ENCODE results near the gene LIAS. TPM values are rescaled to one million over a fixed set of nuclear protein-coding genes. Genes with fewer than 3 reads are reported as not detected.

Gene LIAS
- total RNA-seq, 2 experiments from 2014 or later = 10.0 to 10.1 TPM

DNA sequence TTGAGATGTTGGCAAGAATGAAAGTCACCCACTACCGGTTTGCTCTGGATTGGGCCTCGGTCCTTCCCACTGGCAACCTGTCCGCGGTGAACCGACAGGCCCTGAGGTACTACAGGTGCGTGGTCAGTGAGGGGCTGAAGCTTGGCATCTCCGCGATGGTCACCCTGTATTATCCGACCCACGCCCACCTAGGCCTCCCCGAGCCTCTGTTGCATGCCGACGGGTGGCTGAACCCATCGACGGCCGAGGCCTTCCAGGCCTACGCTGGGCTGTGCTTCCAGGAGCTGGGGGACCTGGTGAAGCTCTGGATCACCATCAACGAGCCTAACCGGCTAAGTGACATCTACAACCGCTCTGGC, 12.4 kb upstream of the LIAS start:
- intact Hi-C loops (cut with DNase I, micrococcal nuclease) = loop anchor here in 1 of 2 experiments (5.0 kb wide), 1 partner anchor 259 kb away; no protein-coding TSS in a partner anchor
- Histone ChIP-seq H3K27me3 (ENCODE audit: control insufficient read depth in 1 of 2, insufficient read depth in 2 of 2, low read length in 2 of 2) (no peaks in the 10 kb centered on the region), H3K4me3 (ENCODE audit: low read length) (peak overlapping the region; percentile 53), H3K4me1 (ENCODE audit: insufficient read depth, low read length) (peaks cover 12% of the 10 kb centered on the region), H3K36me3 (ENCODE audit: insufficient read depth, low read length) (peaks cover 7% of the 10 kb centered on the region), H3K27ac (ENCODE audit: low read depth in 1 of 2, low read length in 2 of 2) (no peak overlapping the region), H3K9me3 (ENCODE audit: control insufficient read depth in 1 of 2, insufficient read depth in 1 of 2, low read length in 2 of 2) (peaks cover 0 to 5% of the 10 kb centered on the region in 2 experiments)
- Mint-ChIP-seq H3K4me1 (ENCODE audit: low read depth) (peaks cover 9% of the 10 kb centered on the region), H3K36me3 (ENCODE audit: low read depth) (peaks cover 18% of the 10 kb centered on the region), H3K27me3 (no peaks in the 10 kb centered on the region), H3K4me3 (peak overlapping the region; percentile 76), H3K27ac (no peak overlapping the region), H3K9me3 (no peaks in the 10 kb centered on the region)
- ChIA-PET POLR2A (interaction anchor here (4.5 kb wide), 1 partner anchor 12 kb away, joined by 42 read pairs; the partner anchor contains the start of genes LIAS and RPL9), CTCF (no interaction called here)
- DNase-seq = peak in 1 of 14 experiments; percentile 1
- ATAC-seq (ENCODE audit: poor library complexity) = no peak
- no peak for TF ChIP-seq CTCF (IDR thresholded peaks at IDR 0.05)

DNA sequence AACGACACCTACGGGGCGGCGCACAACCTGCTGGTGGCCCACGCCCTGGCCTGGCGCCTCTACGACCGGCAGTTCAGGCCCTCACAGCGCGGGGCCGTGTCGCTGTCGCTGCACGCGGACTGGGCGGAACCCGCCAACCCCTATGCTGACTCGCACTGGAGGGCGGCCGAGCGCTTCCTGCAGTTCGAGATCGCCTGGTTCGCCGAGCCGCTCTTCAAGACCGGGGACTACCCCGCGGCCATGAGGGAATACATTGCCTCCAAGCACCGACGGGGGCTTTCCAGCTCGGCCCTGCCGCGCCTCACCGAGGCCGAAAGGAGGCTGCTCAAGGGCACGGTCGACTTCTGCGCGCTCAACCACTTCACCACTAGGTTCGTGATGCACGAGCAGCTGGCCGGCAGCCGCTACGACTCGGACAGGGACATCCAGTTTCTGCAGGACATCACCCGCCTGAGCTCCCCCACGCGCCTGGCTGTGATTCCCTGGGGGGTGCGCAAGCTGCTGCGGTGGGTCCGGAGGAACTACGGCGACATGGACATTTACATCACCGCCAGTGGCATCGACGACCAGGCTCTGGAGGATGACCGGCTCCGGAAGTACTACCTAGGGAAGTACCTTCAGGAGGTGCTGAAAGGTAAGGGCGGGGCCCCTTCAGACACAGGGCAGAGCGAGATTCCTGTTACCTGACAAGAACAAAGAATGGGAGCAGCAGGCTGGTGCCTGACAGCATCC, 11.8 kb upstream of the LIAS start:
- peak; percentile 86 for ATAC-seq (ENCODE audit: poor library complexity)
- peaks cover 24% of the 10 kb centered on the region for H3K36me3 Mint-ChIP-seq (ENCODE audit: low read depth)
- Histone ChIP-seq H3K9me3 (ENCODE audit: control insufficient read depth in 1 of 2, insufficient read depth in 1 of 2, low read length in 2 of 2) (peaks cover 0 to 5% of the 10 kb centered on the region in 2 experiments), H3K27me3 (ENCODE audit: control insufficient read depth in 1 of 2, insufficient read depth in 2 of 2, low read length in 2 of 2) (no peaks in the 10 kb centered on the region), H3K36me3 (ENCODE audit: insufficient read depth, low read length) (peaks cover 12% of the 10 kb centered on the region), H3K4me3 (ENCODE audit: low read length) (peak overlapping the region; percentile 53), H3K4me1 (ENCODE audit: insufficient read depth, low read length) (peaks cover 12% of the 10 kb centered on the region), H3K27ac (ENCODE audit: low read depth in 1 of 2, low read length in 2 of 2) (no peak overlapping the region)
- peak overlapping the region; percentile 76 for H3K4me3 Mint-ChIP-seq
- H3K9me3 Mint-ChIP-seq = no peaks in the 10 kb centered on the region
- intact Hi-C loops (cut with DNase I, micrococcal nuclease) = loop anchor here in 1 of 2 experiments (5.0 kb wide), 1 partner anchor 260 kb away; no protein-coding TSS in a partner anchor
- H3K4me1 Mint-ChIP-seq (ENCODE audit: low read depth) = peaks cover 9% of the 10 kb centered on the region
- ChIA-PET CTCF (no interaction called here), POLR2A (interaction anchor here (0.7 to 4.5 kb wide), 2 partner anchors 11 to 395 kb away, joined by 3 to 42 read pairs; partner anchors contain the start of genes LIAS and RPL9)
- peak in 13 of 14 experiments; percentile 4 to 82 (median 34) for DNase-seq
- TF ChIP-seq CTCF (IDR thresholded peaks at IDR 0.05) = no peak
- peak overlapping the region; percentile 63 for H3K27ac Mint-ChIP-seq
- no peaks in the 10 kb centered on the region for H3K27me3 Mint-ChIP-seq

DNA sequence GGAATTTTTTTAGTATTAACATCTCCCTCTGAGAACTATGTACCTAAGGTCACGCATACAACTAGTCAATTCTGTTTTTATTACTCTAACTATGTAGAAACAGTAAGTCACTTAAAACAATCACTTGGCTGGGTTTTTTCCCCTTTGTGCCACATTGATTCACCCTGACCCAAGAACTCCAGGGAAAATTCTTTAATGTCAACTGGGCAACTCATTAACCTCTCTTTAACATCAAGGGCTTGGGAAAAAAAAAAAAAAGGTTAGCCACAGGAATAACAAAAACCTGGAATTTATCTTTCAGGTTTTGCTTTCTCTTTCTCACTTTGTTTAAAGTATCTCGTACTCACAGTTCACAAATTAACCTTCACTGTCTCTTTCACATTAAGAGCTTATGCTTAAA, 8.2 kb upstream of the LIAS start:
- Histone ChIP-seq H3K4me3 (ENCODE audit: low read length) (no peak overlapping the region), H3K27ac (ENCODE audit: low read depth in 1 of 2, low read length in 2 of 2) (peak overlapping the region in 1 of 2 donors; percentile 21), H3K9me3 (ENCODE audit: control insufficient read depth in 1 of 2, insufficient read depth in 1 of 2, low read length in 2 of 2) (peaks cover 0 to 5% of the 10 kb centered on the region in 2 experiments), H3K27me3 (ENCODE audit: control insufficient read depth in 1 of 2, insufficient read depth in 2 of 2, low read length in 2 of 2) (no peaks in the 10 kb centered on the region), H3K36me3 (ENCODE audit: insufficient read depth, low read length) (peaks cover 48% of the 10 kb centered on the region), H3K4me1 (ENCODE audit: insufficient read depth, low read length) (peaks cover 12% of the 10 kb centered on the region)
- ATAC-seq (ENCODE audit: poor library complexity) (no peak), DNase-seq (no peak)
- intact Hi-C loops (cut with DNase I, micrococcal nuclease) = loop anchor here in 1 of 2 experiments (5.0 to 10.0 kb wide), 3 partner anchors 98 to 1766 kb away; partner anchors contain the start of gene RELL1
- H3K4me3 Mint-ChIP-seq = no peak overlapping the region
- H3K27ac Mint-ChIP-seq = peak overlapping the region; percentile 32
- no peak for TF ChIP-seq CTCF (IDR thresholded peaks at IDR 0.05)
- ChIA-PET CTCF (no interaction called here), POLR2A (interaction anchor here (0.5 to 0.9 kb wide), 3 partner anchors 21 to 393 kb away, joined by 3 read pairs; no protein-coding TSS in a partner anchor)
- H3K4me1 Mint-ChIP-seq (ENCODE audit: low read depth) = peaks cover 20% of the 10 kb centered on the region
- H3K27me3 Mint-ChIP-seq = no peaks in the 10 kb centered on the region
- no peaks in the 10 kb centered on the region for H3K9me3 Mint-ChIP-seq
- peaks cover 58% of the 10 kb centered on the region for H3K36me3 Mint-ChIP-seq (ENCODE audit: low read depth)

Measured in CD4-positive, alpha-beta T cell (primary cell).